Measurements from ENCODE around the gene PTPRU.

DNA sequence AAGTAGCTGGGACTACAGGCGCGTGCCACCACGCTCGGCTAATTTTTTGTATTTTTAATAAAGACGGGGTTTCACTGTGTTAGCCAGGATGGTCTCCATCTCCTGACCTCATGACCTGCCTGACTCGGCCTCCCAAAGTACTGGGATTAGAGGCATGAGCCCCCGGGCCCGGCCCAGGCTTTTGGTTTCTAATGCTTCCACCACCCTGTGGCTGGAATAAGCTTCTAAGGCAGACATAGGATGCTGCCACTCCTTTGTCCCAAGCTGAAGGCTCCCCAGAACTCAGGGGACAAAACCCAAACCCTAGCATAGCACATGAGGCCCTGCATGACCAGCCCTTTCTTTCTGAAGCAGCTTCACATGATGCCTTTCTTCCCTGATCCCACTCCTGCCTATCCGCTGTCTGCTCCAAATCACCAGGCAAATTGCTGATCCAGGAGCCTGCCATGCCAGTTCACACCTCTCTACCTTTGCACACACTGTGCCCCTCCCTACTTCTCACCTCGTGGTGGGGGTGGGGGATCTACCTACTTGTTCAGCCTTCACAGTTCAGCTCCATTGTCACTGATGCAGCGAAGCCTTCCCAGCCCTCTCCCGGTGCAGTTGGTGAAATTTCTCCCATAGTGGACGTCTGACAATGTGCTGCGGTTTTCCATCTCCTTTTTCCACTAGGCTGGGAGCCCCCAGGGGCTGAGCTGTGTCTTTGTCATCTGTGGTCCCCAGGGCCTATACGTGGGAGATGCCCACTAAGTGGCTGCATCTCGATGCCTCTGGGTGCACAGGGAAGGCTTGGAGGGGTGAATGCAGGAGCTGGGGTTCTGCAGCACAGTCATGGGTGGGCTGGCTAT is 6.9 kb downstream of the PTPRU start:
- no peak for TF ChIP-seq EGR1 (IDR thresholded peaks at IDR 0.05; ENCODE audit: low read depth in 2 of 2)
- TF ChIP-seq JUND (IDR thresholded peaks at IDR 0.05), result no peak
- TF ChIP-seq, protein P1, sequence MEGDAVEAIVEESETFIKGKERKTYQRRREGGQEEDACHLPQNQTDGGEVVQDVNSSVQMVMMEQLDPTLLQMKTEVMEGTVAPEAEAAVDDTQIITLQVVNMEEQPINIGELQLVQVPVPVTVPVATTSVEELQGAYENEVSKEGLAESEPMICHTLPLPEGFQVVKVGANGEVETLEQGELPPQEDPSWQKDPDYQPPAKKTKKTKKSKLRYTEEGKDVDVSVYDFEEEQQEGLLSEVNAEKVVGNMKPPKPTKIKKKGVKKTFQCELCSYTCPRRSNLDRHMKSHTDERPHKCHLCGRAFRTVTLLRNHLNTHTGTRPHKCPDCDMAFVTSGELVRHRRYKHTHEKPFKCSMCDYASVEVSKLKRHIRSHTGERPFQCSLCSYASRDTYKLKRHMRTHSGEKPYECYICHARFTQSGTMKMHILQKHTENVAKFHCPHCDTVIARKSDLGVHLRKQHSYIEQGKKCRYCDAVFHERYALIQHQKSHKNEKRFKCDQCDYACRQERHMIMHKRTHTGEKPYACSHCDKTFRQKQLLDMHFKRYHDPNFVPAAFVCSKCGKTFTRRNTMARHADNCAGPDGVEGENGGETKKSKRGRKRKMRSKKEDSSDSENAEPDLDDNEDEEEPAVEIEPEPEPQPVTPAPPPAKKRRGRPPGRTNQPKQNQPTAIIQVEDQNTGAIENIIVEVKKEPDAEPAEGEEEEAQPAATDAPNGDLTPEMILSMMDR (IDR thresholded peaks at IDR 0.05; ENCODE audit: low read depth, low read length, missing input control), result no peak
- no peak for TF ChIP-seq SP1 (IDR thresholded peaks at IDR 0.05)
- TF ChIP-seq, protein P2, sequence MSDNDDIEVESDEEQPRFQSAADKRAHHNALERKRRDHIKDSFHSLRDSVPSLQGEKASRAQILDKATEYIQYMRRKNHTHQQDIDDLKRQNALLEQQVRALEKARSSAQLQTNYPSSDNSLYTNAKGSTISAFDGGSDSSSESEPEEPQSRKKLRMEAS (IDR thresholded peaks at IDR 0.05), result no peak
- no peak for TF ChIP-seq TAF1 (conservative IDR thresholded peaks at IDR 0.05)
- TF ChIP-seq HNF4G (IDR thresholded peaks at IDR 0.05), result no peak
- TF ChIP-seq, protein P3, sequence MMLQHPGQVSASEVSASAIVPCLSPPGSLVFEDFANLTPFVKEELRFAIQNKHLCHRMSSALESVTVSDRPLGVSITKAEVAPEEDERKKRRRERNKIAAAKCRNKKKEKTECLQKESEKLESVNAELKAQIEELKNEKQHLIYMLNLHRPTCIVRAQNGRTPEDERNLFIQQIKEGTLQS (IDR thresholded peaks at IDR 0.05), result no peak
- no peak for TF ChIP-seq YY1 (IDR thresholded peaks at IDR 0.05)
- TF ChIP-seq, protein P4, sequence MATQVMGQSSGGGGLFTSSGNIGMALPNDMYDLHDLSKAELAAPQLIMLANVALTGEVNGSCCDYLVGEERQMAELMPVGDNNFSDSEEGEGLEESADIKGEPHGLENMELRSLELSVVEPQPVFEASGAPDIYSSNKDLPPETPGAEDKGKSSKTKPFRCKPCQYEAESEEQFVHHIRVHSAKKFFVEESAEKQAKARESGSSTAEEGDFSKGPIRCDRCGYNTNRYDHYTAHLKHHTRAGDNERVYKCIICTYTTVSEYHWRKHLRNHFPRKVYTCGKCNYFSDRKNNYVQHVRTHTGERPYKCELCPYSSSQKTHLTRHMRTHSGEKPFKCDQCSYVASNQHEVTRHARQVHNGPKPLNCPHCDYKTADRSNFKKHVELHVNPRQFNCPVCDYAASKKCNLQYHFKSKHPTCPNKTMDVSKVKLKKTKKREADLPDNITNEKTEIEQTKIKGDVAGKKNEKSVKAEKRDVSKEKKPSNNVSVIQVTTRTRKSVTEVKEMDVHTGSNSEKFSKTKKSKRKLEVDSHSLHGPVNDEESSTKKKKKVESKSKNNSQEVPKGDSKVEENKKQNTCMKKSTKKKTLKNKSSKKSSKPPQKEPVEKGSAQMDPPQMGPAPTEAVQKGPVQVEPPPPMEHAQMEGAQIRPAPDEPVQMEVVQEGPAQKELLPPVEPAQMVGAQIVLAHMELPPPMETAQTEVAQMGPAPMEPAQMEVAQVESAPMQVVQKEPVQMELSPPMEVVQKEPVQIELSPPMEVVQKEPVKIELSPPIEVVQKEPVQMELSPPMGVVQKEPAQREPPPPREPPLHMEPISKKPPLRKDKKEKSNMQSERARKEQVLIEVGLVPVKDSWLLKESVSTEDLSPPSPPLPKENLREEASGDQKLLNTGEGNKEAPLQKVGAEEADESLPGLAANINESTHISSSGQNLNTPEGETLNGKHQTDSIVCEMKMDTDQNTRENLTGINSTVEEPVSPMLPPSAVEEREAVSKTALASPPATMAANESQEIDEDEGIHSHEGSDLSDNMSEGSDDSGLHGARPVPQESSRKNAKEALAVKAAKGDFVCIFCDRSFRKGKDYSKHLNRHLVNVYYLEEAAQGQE (IDR thresholded peaks at IDR 0.05), result no peak
